Keratinocyte (primary cell): ENCODE data around the gene SIN3A. TPM values are rescaled to one million over a fixed set of nuclear protein-coding genes. Genes with fewer than 3 reads are reported as not detected.

Experiments
- DNase-seq: peaks from one replicate; pipeline ENCODE4 v3.0.0-alpha.2; 2011; ENCODE audit warnings: low read depth, missing footprints, low spot score
- FAIRE-seq: peaks from 2 replicates; lab custom pipeline; 2011; peaks lifted over from hg19 to GRCh38; lab: Jason Lieb, UNC
- H2AFZ ChIP-seq: 2 replicates; pipeline ENCODE4 v1.6.0; 2012; ENCODE audit warnings: low read length, control low read depth, inconsistent platforms; ENCODE audit not compliant: control insufficient read depth
- H3K27ac ChIP-seq: 2 replicates; pipeline ENCODE4 v1.5.1; 2011; ENCODE audit warnings: low read length; ENCODE audit not compliant: control insufficient read depth, insufficient read depth
- H3K27me3 ChIP-seq: 3 replicates; pipeline ENCODE4 v1.6.0; 2011; ENCODE audit warnings: low read length; ENCODE audit not compliant: control insufficient read depth, insufficient read depth; ENCODE audit errors: extremely low read depth
- H3K36me3 ChIP-seq, 2 experiments: 2 replicates in 1 of 2; 3 replicates in 1 of 2; pipeline ENCODE4 v1.5.1; 2011; ENCODE audit warnings: low read length in 2 of 2, mild to moderate bottlenecking in 1 of 2; ENCODE audit not compliant: control insufficient read depth in 2 of 2, insufficient read depth in 2 of 2; ENCODE audit errors: extremely low read depth in 1 of 2
- H3K4me1 ChIP-seq: 3 replicates; pipeline ENCODE4 v1.5.1; 2011; ENCODE audit warnings: low read length; ENCODE audit not compliant: control insufficient read depth, insufficient read depth; ENCODE audit errors: extremely low read depth
- H3K4me2 ChIP-seq: 3 replicates; pipeline ENCODE4 v1.6.0; 2011; ENCODE audit warnings: low read depth, low read length; ENCODE audit not compliant: control insufficient read depth, insufficient read depth; ENCODE audit errors: extremely low read depth
- H3K4me3 ChIP-seq, 3 experiments: fragments of 200-600 bp in 1 of 3; sonication (generic) in 1 of 3; 2 replicates in 2 of 3; 3 replicates in 1 of 3; pipeline ENCODE4 v1.5.1; 2011 to 2016; ENCODE audit warnings: low read length in 3 of 3, mild to moderate bottlenecking in 3 of 3, control low read depth in 2 of 3, inconsistent platforms in 1 of 3, low read depth in 1 of 3, mixed read lengths in 1 of 3, mixed run types in 1 of 3, moderate library complexity in 1 of 3; ENCODE audit not compliant: control insufficient read depth in 2 of 3, insufficient read depth in 2 of 3; ENCODE audit errors: extremely low read depth in 1 of 3
- H3K79me2 ChIP-seq: 2 replicates; pipeline ENCODE4 v1.6.0; 2012; ENCODE audit warnings: low read length; ENCODE audit not compliant: control insufficient read depth, insufficient read depth
- H3K9ac ChIP-seq: 3 replicates; pipeline ENCODE4 v1.6.0; 2011; ENCODE audit warnings: low read length; ENCODE audit not compliant: control insufficient read depth, insufficient read depth; ENCODE audit errors: extremely low read depth
- H3K9me1 ChIP-seq: 3 replicates; pipeline ENCODE4 v1.6.0; 2011; ENCODE audit warnings: low read length; ENCODE audit not compliant: control insufficient read depth, insufficient read depth; ENCODE audit errors: extremely low read depth
- H3K9me3 ChIP-seq: 2 replicates; pipeline ENCODE4 v1.5.1; 2012; ENCODE audit warnings: low read depth, low read length; ENCODE audit not compliant: control insufficient read depth
- H4K20me1 ChIP-seq: 3 replicates; pipeline ENCODE4 v1.6.0; 2011; ENCODE audit warnings: low read length; ENCODE audit not compliant: control insufficient read depth, insufficient read depth; ENCODE audit errors: extremely low read depth
- CTCF ChIP-seq, 3 experiments: IDR thresholded peaks in 1 of 3; conservative IDR thresholded peaks in 1 of 3; optimal IDR thresholded peaks in 1 of 3; 2 replicates in 2 of 3; 3 replicates in 1 of 3; pipeline versions ENCODE3 to v1.5.1; 2011; ENCODE audit warnings: low read length in 3 of 3, mild to moderate bottlenecking in 3 of 3, moderate library complexity in 2 of 3, control low read depth in 1 of 3, inconsistent platforms in 1 of 3; ENCODE audit not compliant: insufficient read depth in 2 of 3; ENCODE audit errors: extremely low read depth in 1 of 3
- EZH2 ChIP-seq: IDR thresholded peaks from one replicate; pipeline ENCODE4 v1.6.1; 2012; ENCODE audit warnings: inconsistent platforms, mild to moderate bottlenecking, low read length, moderate library complexity
- dilution Hi-C: fragments of 300-500 bp; cut with MboI; formaldehyde crosslinking; loops from one replicate; pipeline ENCODE4 v1.7.0; 2020; ENCODE audit warnings: low sequenced_read_pairs; ENCODE audit not compliant: extremely low pct_ligation_motif_present
- polyA plus RNA-seq, 5 experiments: library from polyadenylated mRNA; depleted of rRNA in 3 of 5; stranded (reverse) in 3 of 5; stranded (forward) in 1 of 5; unstranded in 1 of 5; fragments of >200 nt; gene quantifications; 1 replicate in 1 of 5; 2 replicates in 3 of 5; 3 replicates in 1 of 5; pipeline versions ENCODE4 v1.2.1 to v1.2.3, GENCODE V29; 2011 to 2012; ENCODE audit warnings: missing spikeins in 2 of 5, low read depth in 1 of 5, low replicate concordance in 1 of 5

SIN3A gene
- polyA plus RNA-seq, 1 donor (not counting 4 experiments of a cell fraction or from before 2014, with no cell fraction given): 19.4 TPM

GRCh38 chr15:75430259-75430658, 21.2 kb downstream of the SIN3A start:
- H3K27me3 ChIP-seq: no peaks in the 10 kb centered on the region
- H2AFZ ChIP-seq: no peak overlapping the region
- dilution Hi-C loops: no loop called here
- H3K9ac ChIP-seq: no peak overlapping the region
- peaks cover 3% of the 10 kb centered on the region for H4K20me1 ChIP-seq
- no peak overlapping the region for H3K27ac ChIP-seq
- TF ChIP-seq CTCF (optimal IDR thresholded peaks at IDR 0.05 in 1 of 3, IDR thresholded peaks at IDR 0.05 in 1 of 3, conservative IDR thresholded peaks at IDR 0.05 in 1 of 3; ENCODE audit: extremely low read depth in 1 of 3, insufficient read depth in 2 of 3, low read length in 3 of 3) (no peak), EZH2 (no peak)
- DNase-seq (no peak), FAIRE-seq (no peak)
- no peaks in the 10 kb centered on the region for H3K9me3 ChIP-seq
- no peak overlapping the region for H3K4me2 ChIP-seq
- H3K4me3 ChIP-seq: no peak overlapping the region
- no peaks in the 10 kb centered on the region for H3K9me1 ChIP-seq
- H3K36me3 ChIP-seq: peaks cover 14 to 15% of the 10 kb centered on the region in 2 experiments
- H3K79me2 ChIP-seq: peaks cover 55% of the 10 kb centered on the region
- no peaks in the 10 kb centered on the region for H3K4me1 ChIP-seq

GRCh38 chr15:75428152-75428551, 23.3 kb downstream of the SIN3A start:
- H3K9me1 ChIP-seq: no peaks in the 10 kb centered on the region
- no peak for FAIRE-seq
- peaks cover 13 to 15% of the 10 kb centered on the region in 2 experiments for H3K36me3 ChIP-seq
- H2AFZ ChIP-seq: no peak overlapping the region
- H3K4me1 ChIP-seq: no peaks in the 10 kb centered on the region
- TF ChIP-seq EZH2 (no peak), CTCF (optimal IDR thresholded peaks at IDR 0.05 in 1 of 3, IDR thresholded peaks at IDR 0.05 in 1 of 3, conservative IDR thresholded peaks at IDR 0.05 in 1 of 3; ENCODE audit: extremely low read depth in 1 of 3, insufficient read depth in 2 of 3, low read length in 3 of 3) (no peak)
- no peak overlapping the region for H3K4me3 ChIP-seq
- H3K79me2 ChIP-seq: peaks cover 36% of the 10 kb centered on the region
- no peaks in the 10 kb centered on the region for H3K27me3 ChIP-seq
- H3K27ac ChIP-seq: no peak overlapping the region
- no peak for DNase-seq
- dilution Hi-C loops: no loop called here
- H4K20me1 ChIP-seq: no peaks in the 10 kb centered on the region
- H3K9me3 ChIP-seq: no peaks in the 10 kb centered on the region
- no peak overlapping the region for H3K4me2 ChIP-seq
- H3K9ac ChIP-seq: no peak overlapping the region
